ENCODE results near the gene ASTN2. TPM values are rescaled to one million over a fixed set of nuclear protein-coding genes. Genes with fewer than 3 reads are reported as not detected.
A peak's percentile ranks its signal among the peaks of the same experiment; 100 is the strongest.

Gene ASTN2
- total and polyA plus RNA-seq, 2 experiments from 2014 or later: 5.6 to 7.7 TPM

- no peaks in the 10 kb centered on the region for H3K27me3 ChIP-seq
- H3K4me1 ChIP-seq (ENCODE audit: low read depth): peaks cover 4% of the 10 kb centered on the region
- no peak overlapping the region for H3K4me3 ChIP-seq
- no peaks in the 10 kb centered on the region for H3K9me3 ChIP-seq (ENCODE audit: low read depth)
- no peak for DNase-seq (ENCODE audit: low read depth in 1 of 2, low spot score in 1 of 2)
- no peak for TF ChIP-seq CTCF (IDR thresholded peaks at IDR 0.05; ENCODE audit: low read depth, low read length)
- H3K27ac ChIP-seq: no peak overlapping the region
- no peaks in the 10 kb centered on the region for H3K36me3 ChIP-seq
These were observed 961.1 kb downstream of the ASTN2 start for GRCh38 chr9:116453785-116454184.

DNA sequence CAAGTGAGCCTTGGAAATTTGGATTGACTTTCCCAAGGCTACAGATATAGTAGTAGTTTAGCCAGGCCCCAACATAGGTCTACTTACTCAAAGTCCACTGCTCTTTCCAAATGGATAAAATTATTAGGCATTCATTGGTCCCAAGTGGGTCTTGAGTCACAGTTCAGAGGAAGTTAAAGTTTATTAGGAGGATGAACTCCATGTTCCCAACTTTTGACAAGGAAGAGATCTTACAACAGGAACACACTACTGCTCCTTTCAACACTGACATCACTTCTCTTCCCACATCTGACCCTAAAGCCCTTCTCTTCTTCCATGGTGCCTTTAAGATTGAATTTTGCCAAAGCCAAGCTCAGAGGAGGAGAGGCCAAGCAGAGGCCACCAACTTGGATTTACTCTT, 962.2 kb downstream of the ASTN2 start:
- Histone ChIP-seq H3K27me3 (no peaks in the 10 kb centered on the region), H3K36me3 (no peaks in the 10 kb centered on the region), H3K4me3 (no peak overlapping the region), H3K9me3 (ENCODE audit: low read depth) (no peaks in the 10 kb centered on the region), H3K27ac (no peak overlapping the region), H3K4me1 (ENCODE audit: low read depth) (peaks cover 4% of the 10 kb centered on the region)
- no peak for TF ChIP-seq CTCF (IDR thresholded peaks at IDR 0.05; ENCODE audit: low read depth, low read length)
- no peak for DNase-seq (ENCODE audit: low read depth in 1 of 2, low spot score in 1 of 2)

DNA sequence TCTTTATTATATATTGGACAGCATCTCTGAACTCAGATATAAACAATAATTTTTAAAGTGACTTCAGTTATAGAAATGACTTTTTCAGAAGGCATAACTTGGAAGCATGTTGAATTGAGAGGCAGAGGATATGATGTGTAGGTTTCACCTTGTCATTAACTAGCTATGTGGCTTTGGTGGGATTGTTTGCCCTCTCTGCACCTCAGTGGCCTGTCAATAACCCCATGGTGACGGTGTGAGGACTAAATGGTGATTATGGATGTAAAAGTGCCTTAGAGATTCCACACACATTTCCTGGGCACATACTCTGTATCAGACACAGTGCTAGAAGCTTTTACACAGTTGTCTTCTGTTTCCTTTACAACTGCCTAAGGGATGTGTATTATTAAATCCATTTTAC, 962.6 kb downstream of the ASTN2 start:
- no peak overlapping the region for H3K27ac ChIP-seq
- no peaks in the 10 kb centered on the region for H3K27me3 ChIP-seq
- H3K4me1 ChIP-seq (ENCODE audit: low read depth): peaks cover 4% of the 10 kb centered on the region
- no peak for DNase-seq (ENCODE audit: low read depth in 1 of 2, low spot score in 1 of 2)
- H3K4me3 ChIP-seq: no peak overlapping the region
- no peaks in the 10 kb centered on the region for H3K36me3 ChIP-seq
- no peak for TF ChIP-seq CTCF (IDR thresholded peaks at IDR 0.05; ENCODE audit: low read depth, low read length)
- no peaks in the 10 kb centered on the region for H3K9me3 ChIP-seq (ENCODE audit: low read depth)

DNA sequence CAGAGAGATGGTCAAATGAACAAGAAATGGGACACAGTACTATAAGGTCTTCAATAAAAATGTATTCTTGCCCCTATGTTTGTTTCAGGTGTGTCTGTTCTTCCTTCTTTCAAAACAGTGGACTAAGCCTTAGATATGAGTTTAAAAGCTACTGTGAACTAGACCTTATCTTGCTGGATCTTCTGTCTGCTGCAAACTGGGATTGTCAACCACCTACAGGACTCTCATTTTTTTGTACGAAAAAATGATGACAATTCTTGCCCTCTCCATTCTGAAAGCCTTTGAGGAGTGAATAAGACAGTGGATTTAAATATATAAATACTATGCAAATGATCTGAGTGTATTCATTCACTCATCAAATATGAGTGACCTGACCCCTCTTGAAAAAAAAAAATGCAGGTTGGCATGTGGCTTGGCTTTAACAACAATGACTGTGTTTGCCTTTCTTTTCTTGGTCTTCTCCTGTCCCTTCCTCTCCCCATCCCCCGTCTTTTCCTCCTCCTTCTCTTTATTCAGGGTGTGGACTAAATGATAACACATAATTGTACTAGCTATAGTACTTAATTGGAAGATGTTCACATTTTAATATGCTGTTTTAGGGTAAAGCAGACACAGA, 963.2 kb downstream of the ASTN2 start:
- Histone ChIP-seq H3K9me3 (ENCODE audit: low read depth) (no peaks in the 10 kb centered on the region), H3K27me3 (no peaks in the 10 kb centered on the region), H3K4me1 (ENCODE audit: low read depth) (peaks cover 4% of the 10 kb centered on the region), H3K36me3 (no peaks in the 10 kb centered on the region), H3K4me3 (no peak overlapping the region), H3K27ac (no peak overlapping the region)
- DNase-seq (ENCODE audit: low read depth in 1 of 2, low spot score in 1 of 2): no peak
- TF ChIP-seq CTCF (IDR thresholded peaks at IDR 0.05; ENCODE audit: low read depth, low read length): no peak

DNA sequence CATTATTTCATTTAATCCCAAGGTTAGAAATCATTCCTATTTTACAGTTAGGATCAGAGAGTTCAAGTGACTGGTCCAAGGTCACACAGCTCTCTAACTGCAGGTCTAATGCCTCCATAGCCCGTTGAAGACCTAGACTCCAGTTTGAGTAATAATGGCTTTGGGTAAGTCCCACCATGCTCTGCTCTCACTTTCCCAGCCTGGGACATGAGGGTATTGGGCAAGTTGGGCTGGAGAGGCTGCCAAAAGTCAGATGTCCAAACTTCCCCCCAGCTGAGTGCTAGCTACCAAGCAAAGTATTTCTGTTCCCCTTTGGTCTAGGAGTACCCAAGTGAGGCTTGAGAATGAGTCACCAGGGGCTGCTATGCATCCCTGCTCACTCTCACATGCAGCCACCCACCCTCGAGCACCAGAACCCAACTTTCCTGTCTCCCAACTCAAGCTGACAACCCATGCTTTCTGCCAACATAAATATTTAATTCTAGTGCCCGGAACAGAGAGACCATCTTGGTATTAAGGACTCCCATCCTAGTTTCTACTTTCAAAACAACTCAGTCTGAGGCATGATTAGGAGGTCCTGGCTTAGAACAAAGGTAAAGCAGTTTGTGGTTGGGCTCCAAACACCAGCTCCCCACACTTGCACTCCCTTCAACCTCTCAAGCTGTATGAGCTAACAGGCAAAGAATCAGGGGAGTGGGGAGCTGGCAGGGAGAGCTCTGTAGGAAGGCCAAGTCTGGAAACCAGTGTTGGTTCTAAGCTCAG, 964.3 kb downstream of the ASTN2 start:
- no peak for TF ChIP-seq CTCF (IDR thresholded peaks at IDR 0.05; ENCODE audit: low read depth, low read length)
- H3K27ac ChIP-seq: no peak overlapping the region
- no peak overlapping the region for H3K4me3 ChIP-seq
- peak in 1 of 2 donors; percentile 90 for DNase-seq (ENCODE audit: low read depth in 1 of 2, low spot score in 1 of 2)
- H3K27me3 ChIP-seq: no peaks in the 10 kb centered on the region
- H3K9me3 ChIP-seq (ENCODE audit: low read depth): no peaks in the 10 kb centered on the region
- peaks cover 4% of the 10 kb centered on the region for H3K4me1 ChIP-seq (ENCODE audit: low read depth)
- no peaks in the 10 kb centered on the region for H3K36me3 ChIP-seq
